Neural progenitor cell (in vitro differentiated cells): ENCODE data around the gene TMCC1. TPM values are rescaled to one million over a fixed set of nuclear protein-coding genes. Genes with fewer than 3 reads are reported as not detected.

ENCODE experiments used
- DNase-seq: peaks from one replicate; pipeline ENCODE4 v3.0.0-alpha.2; 2016; ENCODE audit warnings: low spot score
- H2AFZ ChIP-seq: fragments of 200-600 bp; sonication (generic); replicated peaks from 2 replicates; pipeline ENCODE4 v1.6.1; 2016; ENCODE audit warnings: antibody characterized with exemption
- H3F3A ChIP-seq: fragments of 200-600 bp; sonication (generic); 2 replicates; pipeline ENCODE4 v1.6.1; 2016; ENCODE audit warnings: antibody characterized with exemption, low read depth
- H3K27ac ChIP-seq: fragments of 200-600 bp; sonication (generic); 2 replicates; pipeline ENCODE4 v1.5.1; 2016; ENCODE audit warnings: mild to moderate bottlenecking
- H3K27me3 ChIP-seq: fragments of 200-600 bp; sonication (generic); 2 replicates; pipeline ENCODE4 v1.6.1; 2016; ENCODE audit warnings: mild to moderate bottlenecking, moderate library complexity
- H3K36me3 ChIP-seq: fragments of 200-600 bp; sonication (generic); 2 replicates; pipeline ENCODE4 v1.5.1; 2016
- H3K4me1 ChIP-seq: fragments of 200-600 bp; sonication (generic); 2 replicates; pipeline ENCODE4 v1.6.1; 2016; ENCODE audit warnings: mixed run types
- H3K4me2 ChIP-seq: fragments of 200-600 bp; sonication (generic); 2 replicates; pipeline ENCODE4 v1.6.1; 2016
- H3K4me3 ChIP-seq: fragments of 200-600 bp; sonication (generic); 2 replicates; pipeline ENCODE4 v1.5.1; 2016
- H3K79me2 ChIP-seq: fragments of 200-600 bp; sonication (generic); 2 replicates; pipeline ENCODE4 v1.6.1; 2016; ENCODE audit warnings: low read depth
- H3K9ac ChIP-seq: fragments of 200-600 bp; sonication (generic); 2 replicates; pipeline ENCODE4 v1.6.1; 2016
- H3K9me3 ChIP-seq: fragments of 200-600 bp; sonication (generic); 2 replicates; pipeline ENCODE4 v1.5.1; 2016; ENCODE audit warnings: low read depth
- H4K20me1 ChIP-seq: fragments of 200-600 bp; sonication (generic); 2 replicates; pipeline ENCODE4 v1.6.1; 2016; ENCODE audit warnings: low read depth
- H3K27ac Mint-ChIP-seq: 3 replicates; pipeline ENCODE4 v1.8.0; 2021; ENCODE audit warnings: mixed read lengths
- H3K27me3 Mint-ChIP-seq: 2 replicates; pipeline ENCODE4 v1.8.0; 2022; ENCODE audit warnings: low read depth, mild to moderate bottlenecking, inconsistent platforms, moderate library complexity, mixed read lengths; ENCODE audit not compliant: insufficient read depth
- H3K36me3 Mint-ChIP-seq: 3 replicates; pipeline ENCODE4 v1.8.0; 2021; ENCODE audit warnings: mixed read lengths
- H3K4me1 Mint-ChIP-seq: 3 replicates; pipeline ENCODE4 v1.8.0; 2021; ENCODE audit warnings: mixed read lengths
- H3K4me3 Mint-ChIP-seq: 3 replicates; pipeline ENCODE4 v1.8.0; 2021; ENCODE audit warnings: mild to moderate bottlenecking, moderate library complexity, mixed read lengths
- H3K9me3 Mint-ChIP-seq: 3 replicates; pipeline ENCODE4 v1.8.0; 2020; ENCODE audit warnings: mixed read lengths
- CTCF ChIP-seq: fragments of 200-600 bp; sonication (generic); IDR thresholded peaks from 2 replicates; pipeline ENCODE4 v1.5.1; 2017; ENCODE audit warnings: antibody characterized with exemption, mild to moderate bottlenecking
- EZH2 ChIP-seq: fragments of 200-600 bp; sonication (generic); IDR thresholded peaks from 2 replicates; pipeline ENCODE4 v1.6.1; 2017; ENCODE audit warnings: antibody characterized with exemption, mild to moderate bottlenecking, moderate library complexity
- EZH2phosphoT487 ChIP-seq: fragments of 200-600 bp; sonication (generic); IDR thresholded peaks from 2 replicates; pipeline ENCODE4 v1.6.1; 2017; ENCODE audit warnings: antibody characterized with exemption
- total RNA-seq: library from RNA; depleted of rRNA; stranded (reverse); fragments of >200 nt; gene quantifications from 2 replicates; pipeline ENCODE4 v1.2.3, GENCODE V29; 2015; ENCODE audit warnings: low replicate concordance

The TMCC1 gene
- total RNA-seq, 1 donor from 2014 or later = 29.8 TPM

- H3K9me3 Mint-ChIP-seq = peaks cover 14% of the 10 kb centered on the region
- H3K4me3 Mint-ChIP-seq = no peak overlapping the region
- no peak for TF ChIP-seq CTCF
- TF ChIP-seq EZH2phosphoT487 = no peak
- no peak for TF ChIP-seq EZH2
- H3K27me3 ChIP-seq = no peaks in the 10 kb centered on the region
- no peak overlapping the region for H3K4me3 ChIP-seq
- H4K20me1 ChIP-seq = no peaks in the 10 kb centered on the region
- peaks cover 3% of the 10 kb centered on the region for H3K4me1 Mint-ChIP-seq
- H3F3A ChIP-seq = peaks cover 6% of the 10 kb centered on the region
- no peak overlapping the region for H3K4me2 ChIP-seq
- no peak overlapping the region for H3K9ac ChIP-seq
- no peak overlapping the region for H2AFZ ChIP-seq
- no peaks in the 10 kb centered on the region for H3K9me3 ChIP-seq
- H3K27ac ChIP-seq = no peak overlapping the region
- H3K36me3 Mint-ChIP-seq = peaks cover 1% of the 10 kb centered on the region
- H3K27ac Mint-ChIP-seq = peak overlapping the region; percentile 63
- DNase-seq = no peak
- no peaks in the 10 kb centered on the region for H3K36me3 ChIP-seq
- H3K4me1 ChIP-seq = no peaks in the 10 kb centered on the region
- no peaks in the 10 kb centered on the region for H3K79me2 ChIP-seq
- peaks cover 5% of the 10 kb centered on the region for H3K27me3 Mint-ChIP-seq
Observed at GRCh38 chr3:129633751-129634481, 259.6 kb downstream of the TMCC1 start.

DNA sequence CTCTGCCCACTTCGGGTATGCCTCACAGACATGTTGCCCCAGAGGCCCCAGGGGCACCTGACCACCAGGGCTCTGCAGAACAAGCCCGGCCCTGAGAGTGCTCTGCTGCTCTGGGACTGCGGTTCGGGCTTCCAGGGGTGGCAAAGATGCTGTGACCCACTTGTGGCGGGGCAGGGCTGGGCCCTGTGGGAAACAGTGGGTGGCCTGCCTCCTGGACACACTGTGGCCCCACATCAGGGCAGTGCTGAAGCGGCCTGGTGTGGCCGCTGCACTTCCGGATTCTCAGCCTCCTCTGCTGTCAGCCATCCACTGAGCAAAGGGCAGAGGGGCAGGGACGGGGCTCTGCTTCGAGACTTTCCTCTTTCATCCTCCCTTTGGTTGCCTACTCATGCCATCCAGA lies 260.5 kb downstream of the TMCC1 start:
- no peak overlapping the region for H2AFZ ChIP-seq
- Mint-ChIP-seq H3K4me3 (no peak overlapping the region), H3K9me3 (peaks cover 14% of the 10 kb centered on the region), H3K36me3 (peaks cover 4% of the 10 kb centered on the region), H3K27me3 (peaks cover 3% of the 10 kb centered on the region), H3K4me1 (peaks cover 6% of the 10 kb centered on the region), H3K27ac (no peak overlapping the region)
- TF ChIP-seq CTCF (no peak), EZH2 (no peak), EZH2phosphoT487 (no peak)
- no peaks in the 10 kb centered on the region for H3K36me3 ChIP-seq
- no peaks in the 10 kb centered on the region for H3K27me3 ChIP-seq
- peaks cover 6% of the 10 kb centered on the region for H3F3A ChIP-seq
- H3K4me2 ChIP-seq = no peak overlapping the region
- H3K27ac ChIP-seq = no peak overlapping the region
- H3K4me3 ChIP-seq = no peak overlapping the region
- no peak overlapping the region for H3K9ac ChIP-seq
- H3K79me2 ChIP-seq = no peaks in the 10 kb centered on the region
- H3K9me3 ChIP-seq = no peaks in the 10 kb centered on the region
- H4K20me1 ChIP-seq = no peaks in the 10 kb centered on the region
- no peaks in the 10 kb centered on the region for H3K4me1 ChIP-seq
- DNase-seq = no peak

DNA sequence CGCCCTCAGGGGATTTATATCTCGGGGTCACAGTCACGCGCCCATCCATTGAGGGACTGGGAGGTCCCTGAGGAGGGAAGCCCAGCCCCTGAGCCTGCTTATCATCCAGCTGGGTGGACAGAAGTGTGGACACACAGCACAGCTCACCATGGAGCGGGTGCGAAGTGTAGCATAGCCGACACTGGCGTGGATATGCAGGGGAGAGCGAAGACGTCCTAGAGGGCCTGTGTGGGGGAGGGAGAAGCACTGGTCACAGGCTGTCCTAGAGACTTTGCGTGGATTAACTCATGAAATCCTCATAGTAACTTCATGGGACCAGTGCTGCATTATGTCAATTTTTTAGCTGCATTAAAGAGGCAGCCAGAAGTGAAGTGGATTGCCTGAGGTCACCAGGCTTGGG lies 261.0 kb downstream of the TMCC1 start:
- no peak overlapping the region for H3K4me2 ChIP-seq
- peaks cover 9% of the 10 kb centered on the region for H3F3A ChIP-seq
- no peak overlapping the region for H3K4me3 Mint-ChIP-seq
- no peak overlapping the region for H3K27ac ChIP-seq
- no peaks in the 10 kb centered on the region for H3K79me2 ChIP-seq
- no peak overlapping the region for H3K9ac ChIP-seq
- H3K4me3 ChIP-seq = no peak overlapping the region
- peaks cover 14% of the 10 kb centered on the region for H3K9me3 Mint-ChIP-seq
- H3K36me3 Mint-ChIP-seq = peaks cover 4% of the 10 kb centered on the region
- peaks cover 3% of the 10 kb centered on the region for H3K27me3 Mint-ChIP-seq
- no peaks in the 10 kb centered on the region for H3K4me1 ChIP-seq
- DNase-seq = no peak
- H3K27ac Mint-ChIP-seq = peak overlapping the region; percentile 12
- H2AFZ ChIP-seq = no peak overlapping the region
- H3K27me3 ChIP-seq = no peaks in the 10 kb centered on the region
- no peak for TF ChIP-seq EZH2phosphoT487
- TF ChIP-seq EZH2 = no peak
- no peak for TF ChIP-seq CTCF
- H3K4me1 Mint-ChIP-seq = peaks cover 10% of the 10 kb centered on the region
- H3K36me3 ChIP-seq = no peaks in the 10 kb centered on the region
- H3K9me3 ChIP-seq = no peaks in the 10 kb centered on the region
- no peaks in the 10 kb centered on the region for H4K20me1 ChIP-seq
